HepG2 (cell line): ENCODE results near the gene GTF3A. TPM values are rescaled to one million over a fixed set of nuclear protein-coding genes. Genes with fewer than 3 reads are reported as not detected.

Experiments used
- BCL6 ChIP-seq: IDR thresholded peaks from 2 replicates; pipeline ENCODE4 v1.6.1; 2016; ENCODE audit warnings: missing genetic modification reagents, missing compliant biosample characterization
- CBX1 ChIP-seq: IDR thresholded peaks from one replicate; pipeline ENCODE4 v1.6.1; 2016; ENCODE audit warnings: antibody characterized with exemption, low read depth
- HNRNPLL ChIP-seq: fragments of 200-400 bp; formaldehyde crosslinking; IDR thresholded peaks from 2 replicates; pipeline ENCODE4 v1.6.1; 2017; ENCODE audit warnings: mild to moderate bottlenecking, low read depth, low read length; ENCODE audit not compliant: poor library complexity, severe bottlenecking
- IKZF4 ChIP-seq: sonication (generic); formaldehyde crosslinking; IDR thresholded peaks from 2 replicates; pipeline ENCODE4 v1.5.1; 2020; ENCODE audit warnings: borderline replicate concordance, mild to moderate bottlenecking, low read depth, missing genetic modification reagents; ENCODE audit errors: not compliant biosample characterization
- KAT8 ChIP-seq: IDR thresholded peaks from 2 replicates; pipeline ENCODE4 v1.6.1; 2016; ENCODE audit warnings: missing genetic modification reagents, missing compliant biosample characterization
- NAIF1 ChIP-seq: sonication (generic); formaldehyde crosslinking; IDR thresholded peaks from 2 replicates; pipeline ENCODE4 v1.5.0; 2020; ENCODE audit warnings: mild to moderate bottlenecking, missing genetic modification reagents, borderline replicate concordance
- NCOA1 ChIP-seq: sonication (generic); formaldehyde crosslinking; IDR thresholded peaks from 2 replicates; pipeline ENCODE4 v1.9.0; 2021; ENCODE audit warnings: missing genetic modification reagents
- NONO ChIP-seq, 2 experiments: fragments of 450-650 bp in 1 of 2; sonication (generic) in 1 of 2; formaldehyde crosslinking in 1 of 2; IDR thresholded peaks in 1 of 2; conservative IDR thresholded peaks in 1 of 2; 2 replicates each; pipeline versions ENCODE4 v1.6.1 to v1.8.0; 2017 to 2022; ENCODE audit warnings: mild to moderate bottlenecking in 1 of 2, missing genetic modification reagents in 1 of 2, moderate library complexity in 1 of 2
- PHF21A ChIP-seq: sonication (generic); formaldehyde crosslinking; IDR thresholded peaks from 2 replicates; pipeline ENCODE4 v1.5.0; 2020; ENCODE audit warnings: mild to moderate bottlenecking, missing genetic modification reagents
- POLR2AphosphoS5 ChIP-seq: IDR thresholded peaks from 2 replicates; pipeline ENCODE4 v1.6.1; 2012; ENCODE audit warnings: low read depth, low read length
- SP4 ChIP-seq: sonication (generic); formaldehyde crosslinking; IDR thresholded peaks from 2 replicates; pipeline ENCODE4 v1.8.1; 2023; ENCODE audit warnings: mild to moderate bottlenecking, missing genetic modification reagents
- THAP11 ChIP-seq: IDR thresholded peaks from 2 replicates; pipeline ENCODE4 v1.6.1; 2016; ENCODE audit warnings: missing biosample characterization, missing genetic modification reagents
- ZMYM3 ChIP-seq: sonication (generic); formaldehyde crosslinking; IDR thresholded peaks from 2 replicates; pipeline ENCODE4 v1.5.1; 2020; ENCODE audit warnings: mild to moderate bottlenecking, missing genetic modification reagents
- ZNF124 ChIP-seq: sonication (generic); formaldehyde crosslinking; IDR thresholded peaks from 2 replicates; pipeline ENCODE4 v1.4.0; 2020; ENCODE audit warnings: missing genetic modification reagents
- ZNF335 ChIP-seq: sonication (generic); formaldehyde crosslinking; IDR thresholded peaks from 2 replicates; pipeline ENCODE4 v1.4.0; 2020; ENCODE audit warnings: missing genetic modification reagents
- ZNF350 ChIP-seq: sonication (generic); formaldehyde crosslinking; IDR thresholded peaks from 2 replicates; pipeline ENCODE4 v1.4.0; 2020; ENCODE audit warnings: mild to moderate bottlenecking, low read depth, missing genetic modification reagents, borderline replicate concordance
- ZNF510 ChIP-seq: sonication (generic); formaldehyde crosslinking; IDR thresholded peaks from 2 replicates; pipeline ENCODE4 v1.4.0; 2020; ENCODE audit warnings: low read depth, mild to moderate bottlenecking, missing genetic modification reagents
- ZNF878 ChIP-seq: sonication (generic); formaldehyde crosslinking; IDR thresholded peaks from 2 replicates; pipeline ENCODE4 v1.8.1; 2023; ENCODE audit warnings: mild to moderate bottlenecking, missing genetic modification reagents, moderate library complexity
- polyA plus RNA-seq, 8 experiments: library from polyadenylated mRNA; depleted of rRNA in 3 of 8; stranded (reverse) in 7 of 8; unstranded in 1 of 8; fragments of >200 nt; fragmentation: Illumina TruSeq in 4 of 8; extraction: Trizol in 4 of 8; gene quantifications; 2 replicates each; pipeline versions ENCODE4 v1.2.1 to v1.2.3, GENCODE V29; 2011 to 2016; ENCODE audit warnings: low read depth in 4 of 8, missing spikeins in 1 of 8, mixed read lengths in 1 of 8; ENCODE audit not compliant: insufficient read depth in 1 of 8
- total RNA-seq, 5 experiments: library from RNA; depleted of rRNA; stranded (reverse); fragments of >200 nt; fragmentation: Illumina TruSeq; extraction: Trizol; gene quantifications; 2 replicates each; pipeline ENCODE4 v1.2.3, GENCODE V29; 2016; ENCODE audit warnings: low read depth in 1 of 5
- TF ChIP-seq, protein P1 (sequence below): sonication (generic); formaldehyde crosslinking; conservative IDR thresholded peaks from 2 replicates; pipeline ENCODE4 v1.8.0; 2022; ENCODE audit warnings: low read depth, missing genetic modification reagents
- TF ChIP-seq, protein P2 (sequence below): IDR thresholded peaks from 2 replicates; pipeline ENCODE4 v1.6.1; 2016; ENCODE audit warnings: missing biosample characterization, missing genetic modification reagents, low read depth
- TF ChIP-seq, protein P3 (sequence below): IDR thresholded peaks from 2 replicates; pipeline ENCODE4 v1.6.1; 2016
- TF ChIP-seq, protein P4 (sequence below): sonication (generic); formaldehyde crosslinking; IDR thresholded peaks from 2 replicates; pipeline ENCODE4 v1.8.0; 2022; ENCODE audit warnings: low read depth, missing genetic modification reagents

GTF3A gene
- total and polyA plus RNA-seq, 2 of the 13 experiments (the other 11 are each of a cell fraction or from before 2014, with no cell fraction given): 42.1 to 176 TPM

DNA sequence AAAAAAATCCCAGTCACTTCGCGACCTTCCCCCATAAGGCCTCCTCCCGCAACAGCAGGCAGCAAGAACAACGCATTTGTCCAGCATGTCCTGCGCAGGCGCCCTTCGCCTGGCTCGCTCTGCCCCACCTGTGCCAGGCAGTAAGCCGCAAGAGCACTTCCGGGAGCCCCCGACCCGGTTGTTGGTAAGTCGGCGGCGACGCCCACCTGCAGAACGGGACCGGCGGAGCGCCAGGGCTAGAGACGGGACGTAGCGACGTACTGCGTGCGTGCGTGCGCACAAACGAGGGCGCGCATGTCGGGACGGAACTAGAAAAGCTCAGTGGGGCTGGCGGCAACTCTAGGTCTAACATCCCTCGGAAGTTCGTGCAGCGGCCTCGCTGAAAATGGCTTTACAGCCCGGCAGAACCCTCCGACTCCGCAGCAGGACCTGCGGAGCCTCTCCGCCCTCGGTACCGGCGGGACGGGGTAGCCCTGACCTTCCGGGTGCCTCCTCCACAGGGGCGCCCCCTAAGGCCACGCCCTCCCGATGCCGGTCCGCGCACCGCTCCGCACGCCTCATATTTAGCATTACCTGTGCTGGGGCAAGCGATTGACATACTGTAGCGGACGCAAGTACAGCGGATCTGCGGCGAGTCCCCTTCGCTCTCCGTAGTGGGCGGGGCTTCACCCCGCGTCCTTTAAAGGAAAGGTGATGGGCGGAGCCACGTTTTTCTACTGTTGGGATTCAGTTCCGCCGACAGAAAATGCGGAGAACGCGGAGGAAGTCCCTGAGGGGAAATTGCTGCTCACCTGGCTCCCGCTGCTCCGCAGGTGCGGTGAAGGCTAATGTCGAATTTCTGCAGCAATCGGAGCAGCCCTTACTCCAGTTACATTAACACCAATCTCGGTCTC lies 25.8 kb downstream of the GTF3A start, which contains the start of gene MTIF3 (continued):
- TF ChIP-seq, protein P1, sequence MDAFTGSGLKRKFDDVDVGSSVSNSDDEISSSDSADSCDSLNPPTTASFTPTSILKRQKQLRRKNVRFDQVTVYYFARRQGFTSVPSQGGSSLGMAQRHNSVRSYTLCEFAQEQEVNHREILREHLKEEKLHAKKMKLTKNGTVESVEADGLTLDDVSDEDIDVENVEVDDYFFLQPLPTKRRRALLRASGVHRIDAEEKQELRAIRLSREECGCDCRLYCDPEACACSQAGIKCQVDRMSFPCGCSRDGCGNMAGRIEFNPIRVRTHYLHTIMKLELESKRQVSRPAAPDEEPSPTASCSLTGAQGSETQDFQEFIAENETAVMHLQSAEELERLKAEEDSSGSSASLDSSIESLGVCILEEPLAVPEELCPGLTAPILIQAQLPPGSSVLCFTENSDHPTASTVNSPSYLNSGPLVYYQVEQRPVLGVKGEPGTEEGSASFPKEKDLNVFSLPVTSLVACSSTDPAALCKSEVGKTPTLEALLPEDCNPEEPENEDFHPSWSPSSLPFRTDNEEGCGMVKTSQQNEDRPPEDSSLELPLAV (CRISPR knock-in tag): no peak
- TF ChIP-seq HNRNPLL (peak; percentile 94), PHF21A (CRISPR knock-in tag) (peak; percentile 86), POLR2AphosphoS5 (peak; percentile 77), ZNF510 (CRISPR knock-in tag) (peak; percentile 60; the same call in 1 of the 2 replicates), NCOA1 (CRISPR knock-in tag) (no peak), ZNF878 (CRISPR knock-in tag) (0 out of 2 replicates have a peak, but pooled peaks have one; percentile 65), BCL6 (CRISPR knock-in tag) (peak; percentile 30; the same call in 1 of the 2 replicates), ZNF335 (peak; percentile 92), IKZF4 (CRISPR knock-in tag) (peak; percentile 74), CBX1 (peak; percentile 75), NONO (IDR thresholded peaks at IDR 0.05) (no peak), NONO (CRISPR knock-in tag; conservative IDR thresholded peaks at IDR 0.05) (peak; percentile 64; the same call in 1 of the 2 replicates), ZNF350 (peak; percentile 88), NAIF1 (CRISPR knock-in tag) (peak; percentile 92), ZNF124 (CRISPR knock-in tag) (0 out of 2 replicates have a peak, but pooled peaks have one; percentile 30), SP4 (CRISPR knock-in tag) (peak; percentile 86), KAT8 (CRISPR knock-in tag) (peak; percentile 72), ZMYM3 (CRISPR knock-in tag) (no peak), THAP11 (CRISPR knock-in tag) (peak; percentile 84)
- TF ChIP-seq, protein P2, sequence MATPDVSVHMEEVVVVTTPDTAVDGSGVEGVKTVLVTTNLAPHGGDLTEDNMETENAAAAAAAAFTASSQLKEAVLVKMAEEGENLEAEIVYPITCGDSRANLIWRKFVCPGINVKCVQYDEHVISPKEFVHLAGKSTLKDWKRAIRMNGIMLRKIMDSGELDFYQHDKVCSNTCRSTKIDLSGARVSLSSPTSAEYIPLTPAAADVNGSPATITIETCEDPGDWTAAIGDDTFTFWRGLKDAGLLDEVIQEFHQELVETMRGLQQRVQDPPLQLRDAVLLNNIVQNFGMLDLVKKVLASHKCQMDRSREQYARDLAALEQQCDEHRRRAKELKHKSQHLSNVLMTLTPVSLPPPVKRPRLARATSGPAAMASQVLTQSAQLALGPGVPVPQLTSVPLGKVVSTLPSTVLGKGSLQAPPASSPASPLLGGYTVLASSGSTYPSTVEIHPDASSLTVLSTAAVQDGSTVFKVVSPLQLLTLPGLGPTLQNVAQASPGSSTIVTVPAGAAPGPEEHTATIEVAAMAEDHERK: peak; percentile 98
- TF ChIP-seq, protein P3, sequence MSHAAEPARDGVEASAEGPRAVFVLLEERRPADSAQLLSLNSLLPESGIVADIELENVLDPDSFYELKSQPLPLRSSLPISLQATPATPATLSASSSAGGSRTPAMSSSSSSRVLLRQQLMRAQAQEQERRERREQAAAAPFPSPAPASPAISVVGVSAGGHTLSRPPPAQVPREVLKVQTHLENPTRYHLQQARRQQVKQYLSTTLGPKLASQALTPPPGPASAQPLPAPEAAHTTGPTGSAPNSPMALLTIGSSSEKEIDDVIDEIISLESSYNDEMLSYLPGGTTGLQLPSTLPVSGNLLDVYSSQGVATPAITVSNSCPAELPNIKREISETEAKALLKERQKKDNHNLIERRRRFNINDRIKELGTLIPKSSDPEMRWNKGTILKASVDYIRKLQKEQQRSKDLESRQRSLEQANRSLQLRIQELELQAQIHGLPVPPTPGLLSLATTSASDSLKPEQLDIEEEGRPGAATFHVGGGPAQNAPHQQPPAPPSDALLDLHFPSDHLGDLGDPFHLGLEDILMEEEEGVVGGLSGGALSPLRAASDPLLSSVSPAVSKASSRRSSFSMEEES (CRISPR knock-in tag): no peak
- TF ChIP-seq, protein P4, sequence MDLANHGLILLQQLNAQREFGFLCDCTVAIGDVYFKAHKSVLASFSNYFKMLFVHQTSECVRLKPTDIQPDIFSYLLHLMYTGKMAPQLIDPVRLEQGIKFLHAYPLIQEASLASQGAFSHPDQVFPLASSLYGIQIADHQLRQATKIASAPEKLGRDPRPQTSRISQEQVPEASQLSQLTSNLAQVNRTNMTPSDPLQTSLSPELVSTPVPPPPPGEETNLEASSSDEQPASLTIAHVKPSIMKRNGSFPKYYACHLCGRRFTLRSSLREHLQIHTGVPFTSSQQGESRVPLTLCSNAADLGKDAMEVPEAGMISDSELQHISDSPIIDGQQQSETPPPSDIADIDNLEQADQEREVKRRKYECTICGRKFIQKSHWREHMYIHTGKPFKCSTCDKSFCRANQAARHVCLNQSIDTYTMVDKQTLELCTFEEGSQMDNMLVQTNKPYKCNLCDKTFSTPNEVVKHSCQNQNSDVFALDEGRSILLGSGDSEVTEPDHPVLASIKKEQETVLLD (CRISPR knock-in tag): peak; percentile 99
